Adrenal gland (tissue), 5 donors: ENCODE results near the gene MOCS3.

Source experiments
- CTCF ChIP-seq, 6 experiments: fragments of 450-650 bp in 4 of 6; fragments of 200-600 bp in 2 of 6; sonication (generic) in 1 of 6; IDR thresholded peaks; 1 replicate in 5 of 6; 2 replicates in 1 of 6; pipeline versions ENCODE4 v1.5.1 to v1.8.0; 2016 to 2021; ENCODE audit warnings: antibody characterized with exemption in 6 of 6, mild to moderate bottlenecking in 2 of 6, moderate library complexity in 1 of 6
- POLR2A ChIP-seq, 2 donors: fragments of 450-650 bp; IDR thresholded peaks; one replicate each; pipeline ENCODE4 v1.6.1; 2017; ENCODE audit warnings: antibody characterized with exemption in 2 of 2, mild to moderate bottlenecking in 2 of 2, moderate library complexity in 1 of 2
- donor health status: DM: no; HTN: no; CAD: no.

- TF ChIP-seq CTCF (IDR thresholded peaks at IDR 0.05) (no peak), POLR2A (IDR thresholded peaks at IDR 0.05) (no peak)
Measured at GRCh38 chr20:51010932-51011331, 52.3 kb downstream of the MOCS3 start.
